NCI-H345 (cell line): ENCODE data around the gene MAN1C1.
A peak's percentile ranks its signal among the peaks of the same experiment; 100 is the strongest.

Experiments
- DNase-seq: peaks from one replicate; lab custom pipeline; 2025; lab: John Stamatoyannopoulos, UW

MAN1C1 gene

GRCh38 chr1:25817840-25818501 is 201.4 kb downstream of the MAN1C1 start:
- DNase-seq: no peak

GRCh38 chr1:25818569-25818968 is 202.0 kb downstream of the MAN1C1 start:
- DNase-seq: no peak

GRCh38 chr1:25819491-25820246 is 203.1 kb downstream of the MAN1C1 start, which contains the start of gene MTFR1L:
Gene MTFR1L, plus strand, starts transcription at chr1:25819954. Its CDS starts 3,151 bp downstream, at chr1:25823105.
- peak; percentile 87 for DNase-seq

- DNase-seq: peak; percentile 43
Measured at GRCh38 chr1:25820247-25821111, 203.9 kb downstream of the MAN1C1 start.

- no peak for DNase-seq
Measured at GRCh38 chr1:25821112-25821476, 204.5 kb downstream of the MAN1C1 start.

GRCh38 chr1:25821630-25822091 is 205.1 kb downstream of the MAN1C1 start:
- no peak for DNase-seq

- no peak for DNase-seq
Measured at GRCh38 chr1:25825605-25826004, 209.0 kb downstream of the MAN1C1 start.

GRCh38 chr1:25826571-25826970 is 210.0 kb downstream of the MAN1C1 start:
- no peak for DNase-seq

- DNase-seq: no peak
Measured at GRCh38 chr1:25828491-25828890, 211.9 kb downstream of the MAN1C1 start.

GRCh38 chr1:25829046-25829445 is 212.5 kb downstream of the MAN1C1 start:
- no peak for DNase-seq

GRCh38 chr1:25831569-25832196 is 215.1 kb downstream of the MAN1C1 start:
- DNase-seq: no peak

- no peak for DNase-seq
Measured at GRCh38 chr1:25832336-25833037, 215.9 kb downstream of the MAN1C1 start.

GRCh38 chr1:25833158-25833557 is 216.6 kb downstream of the MAN1C1 start:
- no peak for DNase-seq
